IPS-NIHi11 (cell line): ENCODE data around the gene OTUB2.
"Not testable (repeated sequence)": the region's sequence is repeated elsewhere in the genome, so short reads cannot be mapped to it uniquely, and the experiment has no call there.

Experiments
- DNase-seq: peaks from one replicate; pipeline ENCODE4 v3.0.0; 2012; ENCODE audit warnings: mixed read lengths, low spot score

Gene OTUB2

DNA sequence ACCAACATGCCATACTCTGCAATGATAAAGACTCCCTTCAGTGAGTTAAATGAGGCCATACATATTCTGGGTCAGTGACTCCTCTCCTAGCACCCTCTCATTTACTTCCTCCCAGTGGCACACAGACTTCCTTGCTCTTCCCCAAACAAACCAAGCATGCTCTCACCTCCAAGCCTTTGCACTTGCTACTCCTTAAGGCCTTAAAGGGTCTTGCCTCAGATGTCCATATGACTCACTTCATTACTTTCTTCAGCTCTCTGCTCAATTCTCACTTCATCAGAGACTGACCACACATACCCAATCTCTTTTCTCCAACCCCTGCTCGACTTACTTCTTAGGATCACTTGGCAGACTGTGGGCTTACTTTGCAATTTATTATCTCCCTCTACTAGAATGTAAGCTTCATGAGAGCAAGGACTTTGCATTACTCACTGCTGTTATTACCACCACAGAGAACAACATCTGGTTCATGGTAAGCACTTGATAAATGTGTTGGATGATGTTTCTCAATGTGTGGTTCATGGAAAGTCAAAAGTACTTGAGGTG, 32.1 kb downstream of the OTUB2 start:
- no peak for DNase-seq

DNA sequence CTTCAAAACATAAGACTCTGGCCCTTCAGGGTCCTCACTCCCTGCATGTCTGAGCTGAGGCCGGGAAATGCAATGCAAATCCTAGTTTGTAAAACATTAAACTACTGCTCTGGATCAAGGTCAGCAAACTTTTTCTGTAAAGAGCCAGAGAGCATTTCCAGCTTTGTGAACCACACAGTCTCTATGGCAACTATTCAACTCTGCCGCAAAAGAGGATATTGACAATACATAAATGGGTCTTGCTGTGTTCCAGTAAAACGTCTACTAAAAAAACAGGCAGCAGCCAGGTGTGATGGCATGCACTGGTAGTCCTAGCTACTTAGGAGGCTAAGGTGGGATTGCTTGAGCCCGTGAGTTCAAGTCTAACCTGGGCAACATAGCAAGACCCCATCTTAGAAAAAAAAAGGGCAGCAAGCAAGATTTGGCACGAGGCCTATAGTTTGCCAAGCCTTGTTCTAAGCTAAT, 32.6 kb downstream of the OTUB2 start:
- DNase-seq = no peak

DNA sequence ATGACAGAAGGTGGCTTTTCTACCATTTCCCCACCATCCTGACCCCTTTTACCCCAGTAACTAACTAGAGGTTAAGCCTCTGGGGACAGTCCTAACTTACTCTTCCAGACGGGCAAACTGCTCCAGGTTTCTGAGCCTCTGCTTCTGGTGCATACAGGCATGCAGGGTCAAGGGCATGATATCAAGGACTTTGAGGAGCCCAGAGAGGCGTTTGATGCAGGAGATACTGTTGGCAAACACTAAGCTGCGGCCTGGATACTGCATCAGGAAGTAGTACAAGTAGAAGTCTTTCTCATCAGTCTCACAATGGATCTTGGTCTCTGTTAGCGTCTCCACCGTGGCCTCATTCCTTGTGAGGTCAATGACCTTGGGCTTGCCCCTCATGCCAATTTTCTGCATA, 33.9 kb downstream of the OTUB2 start:
- no peak for DNase-seq

DNA sequence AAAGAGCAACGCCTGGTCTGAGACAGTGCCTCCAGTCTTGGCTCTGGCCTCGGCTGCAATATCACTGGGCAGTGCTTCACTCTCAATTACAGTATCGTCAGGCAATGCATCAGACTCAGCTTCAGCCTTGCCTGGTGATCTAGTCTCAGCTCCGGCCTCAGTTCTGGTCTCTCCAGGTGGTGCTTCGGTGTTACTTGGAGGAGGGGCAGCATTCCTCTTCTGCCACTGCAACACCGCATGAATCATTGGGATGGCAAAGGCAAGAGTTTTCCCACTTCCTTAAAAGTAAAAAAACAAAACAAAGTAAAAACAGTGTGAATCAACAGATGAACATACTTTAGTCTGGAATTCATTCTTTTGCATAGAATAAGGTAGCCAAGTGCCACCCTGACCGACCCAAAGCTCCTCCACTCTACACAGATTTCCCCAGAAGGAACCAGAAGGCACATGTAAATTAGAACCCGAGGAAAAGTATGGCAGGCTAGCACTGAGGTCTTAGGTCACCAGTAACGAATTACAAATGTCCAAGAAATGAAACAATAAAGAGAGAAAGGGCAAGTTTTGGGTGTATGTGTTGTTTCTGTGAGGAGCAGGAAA, 36.3 kb downstream of the OTUB2 start:
- no peak for DNase-seq

DNA sequence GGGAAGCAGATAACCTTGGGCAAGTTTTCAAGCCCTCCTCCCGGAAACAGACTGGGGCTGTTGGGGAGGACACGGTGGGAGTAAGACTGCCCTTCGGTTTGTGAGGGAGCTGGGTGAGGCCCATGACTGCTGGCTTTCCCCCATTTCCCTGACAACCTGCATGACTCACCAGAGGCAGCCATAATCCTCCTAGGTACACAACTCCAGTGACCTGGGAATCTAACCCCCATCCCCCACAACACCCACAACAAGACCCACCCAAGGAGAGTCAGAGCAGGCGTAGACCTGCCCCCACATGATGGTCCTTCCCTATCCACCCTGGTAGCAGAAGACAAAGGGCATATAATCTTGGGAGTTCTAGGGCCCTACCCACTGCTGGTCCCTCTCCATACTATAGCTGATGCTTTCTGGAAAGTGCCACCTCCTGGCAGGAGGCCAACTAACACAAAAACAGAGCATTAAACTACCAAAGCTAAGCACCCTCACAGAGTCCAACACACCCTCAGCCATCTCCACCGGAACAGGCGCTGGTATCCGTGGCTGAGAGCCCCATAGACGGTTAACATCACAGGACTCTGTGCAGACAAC, 40.0 kb downstream of the OTUB2 start:
- DNase-seq = no peak

DNA sequence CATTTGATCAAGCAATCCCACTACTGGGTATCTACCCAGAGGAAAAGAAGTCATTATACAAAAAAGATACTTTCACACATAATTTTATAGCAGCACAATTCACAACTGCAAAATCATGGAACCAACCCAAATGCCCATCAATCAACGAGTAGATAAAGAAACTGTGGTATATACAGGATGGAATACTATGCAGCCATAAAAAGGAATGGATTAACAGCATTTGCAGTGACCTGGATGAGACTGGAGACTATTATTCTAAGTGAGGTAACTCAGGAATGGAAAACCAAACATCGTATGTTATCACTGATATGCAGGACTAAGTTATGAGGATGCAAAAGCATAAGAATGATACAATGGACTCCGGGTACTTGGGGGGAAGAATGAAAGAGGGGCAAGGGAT, 45.9 kb downstream of the OTUB2 start:
- not testable (repeated sequence) for DNase-seq

DNA sequence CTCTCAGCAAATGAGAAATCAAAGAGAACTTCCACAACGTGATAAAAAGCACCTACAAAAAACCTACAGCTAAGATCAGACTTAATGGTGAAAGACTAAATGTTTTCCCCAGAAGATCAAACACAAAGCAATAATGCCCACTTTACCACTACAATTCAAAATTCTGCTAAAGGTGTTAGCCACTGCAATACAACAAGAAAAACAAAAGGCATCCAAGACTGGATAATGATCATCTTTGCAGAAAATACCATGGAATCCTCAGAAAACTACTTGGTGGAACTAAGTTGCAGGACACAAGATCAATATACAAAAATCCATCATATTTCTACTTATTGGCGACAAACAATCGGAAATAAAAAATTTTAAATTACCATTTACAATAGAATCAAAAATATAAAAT, 48.4 kb downstream of the OTUB2 start:
- DNase-seq = no peak

DNA sequence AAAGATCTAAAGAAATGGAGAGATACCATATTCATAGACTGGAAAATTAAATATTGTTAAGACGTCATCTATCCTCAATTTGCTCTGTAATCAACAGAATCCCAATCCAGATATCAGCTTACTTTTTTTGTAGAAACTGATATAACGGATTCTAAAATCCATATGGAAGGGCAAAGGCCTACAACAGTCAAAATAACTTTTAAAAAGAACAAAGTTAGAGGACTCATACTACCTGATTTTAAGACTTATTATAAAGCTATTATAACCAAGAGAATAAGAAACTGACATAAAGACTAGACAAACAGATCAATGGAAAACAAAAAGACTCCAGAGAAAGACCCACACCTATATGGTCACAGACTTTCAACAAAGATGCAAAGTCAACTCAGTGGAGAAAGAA, 48.9 kb downstream of the OTUB2 start:
- DNase-seq = no peak

DNA sequence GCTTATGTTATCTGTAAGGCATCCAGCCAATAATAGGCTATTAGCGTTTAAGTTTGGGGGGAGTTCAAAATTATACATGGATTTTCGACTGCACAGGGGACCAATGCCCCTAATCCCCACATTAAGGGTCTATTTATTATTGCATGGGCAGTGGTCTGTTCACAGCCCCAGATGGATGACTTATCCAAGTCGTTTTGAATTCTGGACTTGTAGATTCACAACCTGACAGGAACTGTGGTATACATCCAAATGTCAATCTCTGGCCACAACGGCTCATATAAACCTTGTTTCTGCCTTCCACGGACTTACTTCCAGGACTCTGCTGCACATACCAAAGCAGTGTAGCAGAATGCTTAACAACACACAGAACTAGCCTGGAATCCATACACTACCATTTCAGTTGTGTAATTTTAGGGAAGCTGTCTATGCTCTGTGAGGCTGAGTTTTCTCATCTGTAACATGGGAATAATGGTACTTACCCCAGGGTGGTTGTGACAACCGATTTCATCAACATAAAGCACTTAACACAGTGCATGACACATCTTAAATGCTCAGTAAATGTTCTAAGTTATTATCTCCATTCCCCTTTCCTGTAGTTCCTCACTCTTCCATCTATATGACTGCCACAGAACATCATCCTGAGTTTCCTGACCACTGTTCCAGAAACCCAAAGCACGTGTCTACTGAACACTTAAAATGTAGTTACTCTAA, 51.1 kb downstream of the OTUB2 start:
- no peak for DNase-seq

DNA sequence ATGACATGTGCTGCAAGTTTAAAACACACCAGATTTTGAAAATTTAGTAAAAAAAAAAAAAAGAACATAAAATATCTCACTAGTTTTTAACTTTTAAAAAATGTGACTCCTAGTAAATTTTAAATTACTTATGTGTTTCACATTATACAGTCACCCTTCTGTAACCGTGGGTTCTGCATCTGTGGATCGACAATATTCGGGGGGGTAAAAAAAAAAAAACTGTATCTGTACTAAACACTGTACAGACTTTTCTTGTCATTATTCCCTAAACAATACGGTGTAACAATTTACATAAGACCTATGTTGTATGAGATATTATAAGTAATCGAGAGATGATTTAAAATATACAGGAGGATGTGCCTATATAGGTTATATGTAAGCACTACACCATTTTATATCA, 51.7 kb downstream of the OTUB2 start:
- no peak for DNase-seq

DNA sequence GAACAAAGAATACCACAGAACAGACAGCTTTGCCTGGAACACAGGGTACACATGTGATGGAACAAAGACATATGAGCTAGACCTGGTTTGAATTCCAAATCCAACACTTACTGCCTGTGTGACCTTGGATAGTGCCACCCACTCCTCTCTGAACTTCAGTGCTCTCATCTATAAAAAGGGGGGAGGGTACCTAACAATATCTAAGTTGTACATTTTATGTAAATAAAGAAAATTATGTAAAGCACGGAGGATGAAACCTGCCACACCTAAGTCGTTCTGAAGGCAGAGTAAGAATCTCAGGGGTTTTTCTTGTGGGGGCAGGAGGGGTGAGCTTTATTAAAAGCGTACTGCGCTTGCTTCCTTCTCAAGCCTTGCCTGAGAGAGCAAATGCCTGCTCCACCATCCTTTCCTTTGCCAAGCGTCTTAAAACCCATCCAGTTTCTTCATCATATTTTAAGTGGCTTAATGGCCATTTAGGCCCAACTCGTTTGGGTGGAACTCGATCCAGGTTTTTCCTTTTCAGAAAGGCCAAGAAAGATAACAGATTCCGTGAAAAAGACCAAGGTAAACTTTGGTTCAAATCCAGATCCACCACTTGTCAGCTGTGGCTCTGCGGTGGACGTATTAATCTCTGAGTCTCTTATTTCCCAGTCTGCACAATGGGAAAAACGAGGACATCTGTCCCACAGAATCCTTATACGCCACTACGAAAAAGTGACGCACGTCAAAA, 53.9 kb downstream of the OTUB2 start:
- DNase-seq = no peak

DNA sequence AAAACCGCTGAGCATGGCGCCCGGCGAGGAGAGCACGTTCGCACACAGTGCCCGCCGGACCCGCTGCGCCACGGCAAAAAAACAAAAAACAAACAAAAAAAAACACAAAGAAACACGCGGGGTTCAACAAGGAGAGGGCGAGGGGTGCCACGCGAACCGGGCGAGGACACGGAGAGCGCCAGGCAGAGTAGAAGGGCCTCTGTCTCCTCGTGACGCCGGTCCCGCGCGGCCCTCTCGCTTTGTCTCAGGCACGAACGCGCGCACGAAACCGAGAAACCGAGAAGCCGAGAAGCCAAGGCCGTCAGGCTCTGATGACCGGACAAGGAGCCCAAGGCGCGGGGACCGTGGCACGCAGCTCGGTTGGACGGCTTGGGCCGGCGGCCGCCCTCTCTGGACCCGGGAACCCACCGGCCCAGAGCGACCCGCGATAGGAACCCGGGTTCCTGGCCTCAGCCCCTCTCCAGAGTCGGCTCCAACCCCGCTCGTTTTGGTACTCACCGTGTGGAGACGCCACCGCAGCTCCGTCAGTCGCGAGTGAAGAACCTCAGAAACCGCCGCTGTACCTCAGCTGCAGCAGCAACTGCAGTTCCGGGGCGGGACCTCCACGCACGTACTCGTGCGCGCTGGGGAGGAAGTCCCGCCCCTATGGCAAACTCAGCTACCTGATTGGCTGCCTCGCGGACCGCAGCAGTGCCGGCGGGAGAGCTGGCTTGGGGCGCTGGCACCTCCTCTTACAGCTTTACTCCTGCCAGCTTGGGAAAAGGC, 54.7 kb downstream of the OTUB2 start, which contains the start of the genes DDX24 and IFI27L1:
Gene DDX24 (minus strand): TSS at position 582 of the 765 bp plus-strand sequence. CDS start 1,460 bp downstream, outside the sequence.
Gene IFI27L1 (plus strand): TSS at position 690 of the 765 bp plus-strand sequence. CDS start 15,628 bp downstream, outside the sequence.
- DNase-seq = peak; percentile 99

DNA sequence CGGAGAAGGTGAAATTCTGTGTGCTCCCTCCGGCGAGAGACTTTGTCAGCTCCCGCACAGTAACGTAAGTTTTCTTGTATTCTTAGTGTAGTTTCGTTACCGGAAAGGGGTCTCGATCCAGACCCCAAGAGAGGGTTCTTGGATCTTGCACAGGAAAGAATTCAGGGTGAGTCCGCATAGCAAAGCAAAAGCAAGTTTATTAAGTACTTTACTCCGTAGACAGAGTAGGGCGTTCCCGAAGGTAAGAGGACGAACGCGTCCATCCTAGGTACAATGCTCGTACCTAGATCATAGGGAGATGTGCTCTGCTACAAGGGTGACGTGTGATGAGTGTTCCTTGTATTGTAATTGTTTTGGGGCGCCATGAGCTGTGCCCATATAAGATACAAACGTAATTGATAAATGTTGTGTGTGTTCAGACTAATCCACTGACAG, 55.3 kb downstream of the OTUB2 start:
- DNase-seq = no peak

DNA sequence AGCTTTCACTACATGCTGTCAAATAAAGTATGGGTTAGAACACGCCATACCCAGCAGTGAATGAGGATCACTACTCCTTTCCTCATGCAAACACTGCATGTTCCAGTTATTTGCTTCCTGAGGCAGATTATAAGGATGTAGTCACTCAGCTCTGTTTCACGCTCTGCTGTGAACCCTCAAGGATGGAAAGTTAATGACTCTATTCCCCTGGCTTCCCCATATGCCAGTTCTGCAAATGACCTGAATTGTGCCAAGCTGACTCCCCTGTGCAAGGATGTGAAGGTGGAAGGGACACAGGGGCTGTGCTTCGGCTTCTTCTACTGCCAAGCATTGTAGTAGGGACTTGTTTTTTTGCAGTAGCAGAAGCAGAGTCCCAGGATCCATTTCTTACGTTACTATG, 61.8 kb downstream of the OTUB2 start:
- no peak for DNase-seq

DNA sequence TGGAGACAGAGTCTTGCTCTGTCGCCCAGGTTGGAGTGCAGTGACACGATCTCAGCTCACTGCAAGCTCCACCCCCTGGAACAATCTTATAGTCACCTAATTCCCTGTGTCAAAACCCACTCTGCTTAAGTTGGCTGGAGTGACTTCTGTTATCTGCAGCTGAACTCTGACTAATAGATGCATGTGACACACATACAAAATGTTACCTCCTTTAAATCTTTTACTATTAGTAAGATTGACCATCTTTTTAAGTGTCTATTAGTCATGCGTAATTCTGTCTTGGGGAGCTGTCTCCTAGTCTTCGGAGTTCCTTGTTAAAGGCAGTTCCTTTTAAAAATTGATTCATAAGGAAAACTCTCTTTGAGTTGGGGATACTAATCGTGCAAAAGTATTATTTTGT, 62.4 kb downstream of the OTUB2 start:
- DNase-seq = no peak

DNA sequence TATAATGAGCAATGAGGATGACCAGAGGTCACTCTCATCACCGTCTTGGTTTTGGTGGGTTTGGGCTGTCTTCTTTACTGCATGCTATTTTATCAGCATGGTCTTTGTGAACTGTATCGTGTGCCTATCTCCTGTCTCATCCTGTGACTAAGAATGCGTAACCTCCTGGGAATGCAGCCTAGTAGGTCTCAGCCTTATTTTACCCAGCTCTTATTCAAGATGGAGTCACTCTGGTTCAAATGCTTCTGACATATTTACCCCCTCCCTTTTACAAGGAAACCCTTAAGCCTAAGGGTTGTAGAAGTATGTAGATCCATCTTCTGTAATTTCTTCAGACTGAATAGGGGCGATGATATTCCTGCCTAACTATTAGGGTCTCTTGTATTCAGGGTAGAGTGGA, 63.3 kb downstream of the OTUB2 start:
- no peak for DNase-seq

DNA sequence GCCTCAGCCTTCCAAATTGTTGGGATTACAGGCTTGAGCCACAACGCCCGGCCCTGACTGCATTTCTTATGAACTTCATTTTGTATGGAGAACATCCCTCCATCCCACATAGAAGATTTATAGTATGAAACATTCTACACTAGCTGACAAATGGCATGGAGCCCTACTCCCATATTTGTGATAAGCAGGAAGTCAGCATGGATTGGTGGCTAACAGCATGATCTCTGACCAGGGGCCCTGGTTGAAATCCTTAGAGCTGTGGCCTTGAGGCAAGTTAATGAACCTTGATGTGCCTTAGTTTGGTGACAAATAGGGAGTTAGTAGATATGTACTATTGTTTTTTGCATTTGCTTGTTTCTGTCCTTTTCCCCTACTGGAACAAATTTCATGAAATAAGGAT, 67.3 kb downstream of the OTUB2 start:
- DNase-seq = no peak

DNA sequence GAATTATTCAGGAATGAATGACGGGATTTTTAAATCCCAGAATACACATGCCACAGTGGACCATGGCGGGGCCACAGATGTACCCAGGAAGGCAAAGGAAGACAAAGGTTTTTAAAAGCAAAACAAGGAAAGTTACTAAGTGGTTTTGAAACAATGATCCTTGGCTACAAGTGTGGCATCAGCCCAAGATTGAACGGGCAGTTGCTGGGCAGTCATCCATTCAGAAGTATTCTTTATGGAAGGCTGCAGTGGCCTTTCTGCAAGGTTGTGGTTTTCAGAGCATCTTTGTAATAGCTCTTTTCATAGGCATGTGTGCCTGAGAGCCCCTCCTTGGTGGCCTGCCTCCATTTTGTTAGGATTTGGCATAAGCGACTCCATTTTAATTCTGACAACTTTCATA, 71.0 kb downstream of the OTUB2 start:
- DNase-seq = no peak
